HG03196 (cell line): Measurements from ENCODE around the gene RAC3.
"Not testable (repeated sequence)": the region's sequence is repeated elsewhere in the genome, so short reads cannot be mapped to it uniquely, and the experiment has no call there.

Source experiments
- ATAC-seq: cut with Tn5 transposase; IDR thresholded peaks from one replicate; pipeline ENCODE4 v1.9.1; 2021; ENCODE audit not compliant: unreplicated experiment

RAC3 gene

DNA sequence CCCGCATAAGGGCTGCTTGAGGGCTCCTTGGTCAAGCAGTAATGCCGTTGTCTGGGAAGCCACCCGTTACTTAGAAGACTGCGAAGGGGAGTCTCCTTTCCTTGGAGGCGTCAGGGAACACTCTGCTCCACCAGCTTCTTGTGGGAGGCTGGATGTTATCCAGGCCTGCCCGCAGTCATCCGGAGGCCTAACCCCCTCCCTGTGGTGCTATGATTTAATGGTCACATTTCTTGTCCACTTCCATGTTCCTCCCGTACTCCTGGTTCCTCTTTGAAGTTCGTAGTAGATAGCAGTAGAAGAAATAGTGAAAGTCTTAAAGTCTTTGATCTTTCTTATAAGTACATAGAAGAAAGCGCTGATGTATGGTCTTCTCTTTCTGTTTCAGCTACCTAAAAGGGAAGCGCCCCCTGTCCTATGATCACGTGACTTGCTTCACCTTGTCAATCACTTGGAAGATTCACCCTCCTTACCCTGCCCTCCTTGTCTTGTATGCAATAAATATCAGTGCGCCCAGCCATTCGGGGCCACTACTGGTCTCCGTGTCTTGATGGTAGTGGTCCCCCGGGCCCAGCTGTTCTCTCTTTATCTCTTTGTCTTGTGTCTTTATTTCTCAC lies 7.4 kb downstream of the RAC3 start:
- not testable (repeated sequence) for ATAC-seq

DNA sequence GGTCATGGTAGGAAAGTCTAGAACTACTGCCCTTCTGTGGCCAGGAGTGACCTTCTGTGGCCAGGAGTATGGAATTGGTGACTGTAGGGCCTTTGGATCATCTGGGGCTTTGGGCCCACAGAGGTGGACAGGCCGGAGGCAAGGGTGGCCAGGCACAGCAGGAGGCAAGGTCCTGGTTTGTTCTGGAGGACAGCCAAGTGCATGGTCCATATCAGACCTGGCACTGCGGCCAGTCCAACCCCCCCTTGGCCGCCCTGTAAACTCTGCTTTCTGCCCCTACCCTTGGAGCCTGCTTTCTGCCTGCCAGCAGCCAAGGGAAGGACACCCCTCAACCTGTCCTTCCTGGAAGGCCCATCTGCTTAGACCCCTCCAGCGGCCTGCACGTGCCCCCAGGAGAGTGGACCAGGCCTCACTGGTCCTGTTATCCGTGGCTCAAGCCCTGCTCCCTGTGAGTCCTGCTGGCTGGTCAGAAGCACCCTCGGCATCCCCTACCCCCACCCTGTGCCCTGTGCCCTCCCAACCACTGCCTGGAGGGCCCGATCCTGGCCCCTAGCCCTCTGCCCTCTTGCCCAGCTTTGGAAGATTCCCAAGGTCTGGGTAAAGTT lies 8.3 kb downstream of the RAC3 start:
- ATAC-seq = no peak

DNA sequence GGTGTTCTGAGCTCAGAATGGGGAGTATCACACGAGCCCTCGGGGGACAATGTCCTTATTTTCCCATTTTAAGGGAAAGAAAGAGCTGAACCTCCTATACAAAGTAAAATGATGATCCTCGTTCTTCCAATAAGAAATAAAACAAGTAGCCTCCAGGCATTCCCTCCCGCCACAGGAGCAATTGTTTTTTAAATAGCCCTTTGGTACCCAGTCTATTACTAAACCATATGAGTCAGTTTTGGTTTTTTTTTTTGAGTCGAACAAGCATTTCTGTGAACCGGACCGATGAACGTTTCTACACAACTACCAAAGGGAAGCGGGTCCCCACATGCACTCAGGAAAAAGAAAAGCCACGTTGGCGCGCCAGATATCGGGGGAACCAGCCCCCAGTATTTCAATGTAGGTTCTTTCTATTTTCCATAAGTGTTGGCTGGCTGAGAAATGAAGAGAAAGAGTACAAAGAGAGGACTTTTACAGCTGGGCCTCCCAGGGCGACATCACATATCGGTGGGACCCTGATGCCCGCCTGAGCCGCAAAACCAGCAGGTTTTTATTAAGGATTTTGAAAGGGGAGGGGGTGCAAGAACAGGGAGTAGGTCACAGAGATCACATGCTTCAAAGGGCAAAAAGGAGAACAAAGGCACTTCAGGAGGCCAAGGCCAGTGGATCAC lies 9.8 kb downstream of the RAC3 start:
- no peak for ATAC-seq

DNA sequence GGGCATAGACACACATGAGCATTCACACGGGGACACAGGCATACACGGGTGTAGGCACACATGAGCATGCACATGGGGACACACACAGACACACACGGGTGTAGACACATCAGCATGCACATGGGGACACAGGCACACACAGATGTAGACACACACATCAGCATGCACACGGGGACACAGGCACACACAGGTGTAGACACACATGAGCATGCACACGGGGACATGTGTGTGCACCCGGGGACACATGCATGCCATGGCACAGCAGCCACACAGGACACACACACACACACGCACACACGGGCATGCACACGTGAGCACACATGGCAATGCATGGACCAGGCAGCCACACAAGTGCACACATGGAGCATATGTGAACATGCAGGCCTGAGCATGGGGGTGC lies 11.2 kb downstream of the RAC3 start:
- no peak for ATAC-seq

DNA sequence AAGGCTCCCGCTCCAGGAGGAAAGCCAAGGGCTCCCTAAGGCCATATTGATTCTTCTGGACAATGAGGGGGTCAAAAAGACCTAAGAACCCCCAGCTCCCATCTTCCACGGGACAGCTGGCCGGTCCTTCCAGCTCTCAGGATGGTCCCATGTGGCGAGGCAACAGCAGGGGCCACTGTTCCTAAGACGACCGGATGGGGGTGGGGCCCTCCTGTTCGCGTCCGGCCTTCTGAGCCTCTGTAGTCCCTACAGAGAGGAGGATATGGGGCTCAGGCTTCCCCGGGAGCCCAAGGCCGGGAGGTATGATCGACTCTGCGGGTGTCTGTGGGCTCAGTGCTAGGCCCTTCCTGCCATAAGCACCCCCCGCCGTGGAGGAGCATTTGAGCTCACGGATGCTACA lies 12.0 kb downstream of the RAC3 start:
- no peak for ATAC-seq

DNA sequence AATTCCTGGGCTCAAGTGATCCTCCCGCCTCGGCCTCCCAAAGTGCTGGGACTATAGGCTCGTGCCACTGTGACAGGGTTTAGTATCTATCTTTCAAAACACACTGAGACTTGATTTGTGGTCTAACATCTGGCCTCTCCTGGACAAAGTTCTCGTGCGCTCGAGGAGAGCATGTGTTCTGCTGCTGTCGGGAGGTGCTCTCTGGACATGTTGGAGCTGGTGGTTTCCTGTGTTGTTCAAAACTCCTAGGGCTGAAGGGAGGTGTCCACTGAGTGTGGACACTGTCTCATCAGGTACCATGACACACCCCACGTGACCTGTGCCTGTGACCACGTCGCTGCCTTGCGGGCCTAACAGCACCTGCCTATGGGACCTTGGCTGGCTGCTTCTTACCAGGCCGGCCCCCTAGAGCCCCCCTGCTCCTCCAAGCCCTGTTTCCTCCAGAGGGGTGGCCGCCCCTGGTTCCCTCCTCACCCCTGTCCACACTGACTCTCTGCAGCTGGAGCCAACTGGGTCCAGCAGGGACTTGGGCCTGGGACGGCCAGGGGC lies 14.5 kb downstream of the RAC3 start:
- ATAC-seq = no peak

DNA sequence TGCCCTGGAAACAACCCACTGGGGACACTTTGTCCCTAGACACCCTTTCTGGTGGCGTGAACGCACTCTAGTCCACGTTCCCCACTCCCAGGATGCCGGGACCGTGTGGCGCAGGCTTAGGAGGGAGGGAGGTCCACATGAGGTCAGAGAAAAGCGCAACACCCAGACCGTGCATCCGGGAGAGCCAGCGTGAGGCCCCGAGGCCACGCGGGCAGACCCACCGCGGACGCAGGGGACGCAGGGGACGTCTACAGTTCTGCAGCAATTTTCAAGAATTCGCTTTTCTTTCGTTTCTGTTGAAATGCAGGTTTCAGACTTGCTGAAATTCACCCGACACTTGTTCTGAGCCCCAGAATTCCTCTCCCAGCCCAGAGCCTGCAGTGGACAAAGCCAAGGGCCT lies 15.4 kb downstream of the RAC3 start:
- no peak for ATAC-seq

DNA sequence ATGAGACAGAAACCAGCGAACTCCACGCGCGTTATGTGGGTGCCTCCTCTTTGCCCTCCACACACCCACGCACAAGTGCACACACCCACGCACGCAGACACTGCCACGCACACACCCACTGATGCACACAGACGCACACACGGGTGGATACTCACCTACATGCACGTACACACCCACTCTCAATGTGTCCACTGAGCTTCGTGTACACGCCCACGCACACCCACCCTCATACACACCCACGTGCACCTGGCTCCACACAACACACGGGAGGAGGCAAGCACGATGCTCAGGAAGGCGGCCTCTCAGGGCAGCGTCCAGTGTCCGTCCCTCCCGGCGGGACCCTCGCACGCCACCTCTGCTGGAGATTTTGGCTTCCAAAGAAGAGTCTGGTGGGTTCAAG lies 15.9 kb downstream of the RAC3 start:
- no peak for ATAC-seq

DNA sequence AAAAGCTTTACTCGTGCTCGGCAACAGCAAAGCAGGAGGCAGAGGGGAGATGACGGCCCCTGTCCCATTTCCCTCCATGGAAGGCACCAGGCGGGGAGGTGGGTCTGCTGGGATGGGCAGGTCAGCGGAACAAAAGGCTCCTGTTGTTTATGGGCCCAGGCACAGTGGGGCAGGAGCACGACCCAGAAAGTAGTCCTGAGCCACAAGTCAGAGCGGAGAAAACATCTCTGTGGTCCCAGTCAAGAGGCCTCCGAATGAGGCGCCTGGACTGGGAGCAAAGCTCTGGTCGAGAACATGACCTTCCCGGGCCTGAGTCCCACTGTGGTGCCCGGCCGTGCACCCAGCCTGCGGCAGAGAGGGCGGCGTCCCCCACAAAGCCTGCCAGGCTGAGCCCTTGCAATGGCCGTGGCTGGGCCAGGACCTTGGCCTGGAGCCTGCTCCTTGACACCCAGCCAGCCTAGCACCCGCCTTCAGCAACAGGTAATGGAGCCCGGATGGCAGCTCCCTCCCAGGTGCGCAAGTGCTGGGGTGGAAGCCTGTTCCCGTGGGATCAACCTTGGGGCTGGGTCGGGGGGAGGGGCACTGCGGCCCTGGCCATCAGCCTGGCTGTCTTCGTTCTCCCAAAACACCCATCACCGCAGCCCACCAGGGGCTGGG lies 16.6 kb downstream of the RAC3 start:
- no peak for ATAC-seq

DNA sequence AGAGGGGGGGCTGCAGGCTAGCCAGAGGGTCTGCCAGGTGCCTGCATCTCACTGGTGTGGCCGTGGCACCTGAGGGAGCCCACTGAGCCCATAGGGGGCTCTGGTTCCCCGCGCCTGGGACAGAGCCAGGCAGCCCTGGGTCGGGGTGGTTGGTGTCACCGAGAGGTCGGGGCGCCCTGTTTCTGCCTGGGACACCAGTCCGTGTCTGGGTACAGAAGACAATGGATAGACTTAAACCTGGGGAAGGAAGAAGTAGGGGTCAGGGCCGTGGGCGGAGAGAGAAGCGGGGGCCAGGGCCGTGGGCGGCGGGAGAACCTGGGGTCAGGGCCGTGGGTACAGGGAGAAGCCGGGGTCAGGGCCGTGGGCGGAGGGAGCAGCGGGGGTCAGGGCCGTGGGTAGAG lies 17.1 kb downstream of the RAC3 start:
- no peak for ATAC-seq

DNA sequence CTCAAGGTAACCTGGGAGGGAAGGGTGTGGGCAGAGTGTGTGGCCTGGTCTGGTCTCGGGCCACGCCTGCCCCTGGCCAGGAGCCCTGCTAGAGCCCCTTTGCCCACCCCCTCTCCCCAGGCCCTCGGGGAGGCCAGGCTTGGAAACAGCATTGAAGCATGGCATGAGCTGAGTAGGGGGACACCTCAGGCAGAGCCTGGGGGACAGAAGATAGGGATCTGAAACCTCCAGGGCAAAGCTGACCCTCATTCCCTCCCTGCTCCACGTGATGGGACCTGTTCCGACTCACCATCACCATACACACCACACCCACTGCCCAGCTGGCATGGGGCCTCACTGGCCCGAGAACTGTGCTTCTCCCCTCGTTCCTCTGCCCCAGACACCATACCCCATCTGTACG lies 17.6 kb downstream of the RAC3 start:
- ATAC-seq = no peak

DNA sequence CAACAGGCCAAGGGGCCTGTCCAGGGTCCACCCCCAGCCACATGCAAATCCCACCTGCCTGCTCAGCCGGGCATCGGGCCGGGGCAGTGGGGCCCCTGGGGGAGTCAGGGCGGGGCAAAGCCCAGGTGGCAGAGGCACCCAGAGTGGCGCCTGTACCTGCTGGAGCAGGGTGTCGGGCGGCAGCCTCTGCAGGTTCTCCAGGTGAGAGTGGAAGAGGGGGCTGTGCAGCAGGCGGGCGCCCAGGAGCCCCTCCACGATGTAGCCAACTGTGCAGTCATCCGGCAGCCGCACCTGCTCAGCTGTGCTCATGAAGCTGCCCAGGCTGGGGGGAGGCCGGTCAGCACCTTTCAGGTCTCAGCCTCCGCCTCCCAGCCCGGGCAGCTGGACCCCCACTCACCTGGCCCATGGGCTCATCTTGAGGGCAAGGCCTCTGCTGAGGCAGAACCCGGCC lies 18.1 kb downstream of the RAC3 start:
- no peak for ATAC-seq

DNA sequence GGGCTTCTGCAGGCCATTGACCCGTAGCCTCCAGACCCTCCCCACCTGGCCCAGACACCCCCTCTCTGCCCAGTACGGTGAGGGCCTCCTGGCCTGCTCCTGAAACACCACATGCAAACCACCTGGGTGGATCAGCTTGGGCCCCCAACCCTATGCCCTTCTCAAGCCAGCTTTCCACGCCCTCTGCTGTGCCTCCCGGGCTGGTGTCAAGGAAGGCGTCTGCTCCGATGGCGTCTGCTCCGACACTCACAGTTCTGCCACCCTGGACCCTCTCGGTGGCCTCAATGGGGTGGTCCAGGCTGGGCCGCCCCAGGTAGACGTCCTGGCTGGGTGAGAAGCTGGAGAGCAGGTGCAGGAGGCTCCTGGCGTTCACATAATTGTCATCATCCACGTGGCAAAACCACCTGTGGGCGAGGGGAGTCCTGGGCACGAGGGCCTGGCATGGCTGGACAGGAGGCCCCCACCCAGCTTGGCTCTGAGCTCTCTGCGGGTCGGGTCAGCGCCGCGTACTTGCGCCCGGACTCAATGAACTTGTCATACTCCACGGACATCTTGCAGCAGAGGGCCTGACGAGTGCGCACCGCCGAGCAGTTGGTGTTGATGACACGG lies 18.8 kb downstream of the RAC3 start:
- no peak for ATAC-seq

DNA sequence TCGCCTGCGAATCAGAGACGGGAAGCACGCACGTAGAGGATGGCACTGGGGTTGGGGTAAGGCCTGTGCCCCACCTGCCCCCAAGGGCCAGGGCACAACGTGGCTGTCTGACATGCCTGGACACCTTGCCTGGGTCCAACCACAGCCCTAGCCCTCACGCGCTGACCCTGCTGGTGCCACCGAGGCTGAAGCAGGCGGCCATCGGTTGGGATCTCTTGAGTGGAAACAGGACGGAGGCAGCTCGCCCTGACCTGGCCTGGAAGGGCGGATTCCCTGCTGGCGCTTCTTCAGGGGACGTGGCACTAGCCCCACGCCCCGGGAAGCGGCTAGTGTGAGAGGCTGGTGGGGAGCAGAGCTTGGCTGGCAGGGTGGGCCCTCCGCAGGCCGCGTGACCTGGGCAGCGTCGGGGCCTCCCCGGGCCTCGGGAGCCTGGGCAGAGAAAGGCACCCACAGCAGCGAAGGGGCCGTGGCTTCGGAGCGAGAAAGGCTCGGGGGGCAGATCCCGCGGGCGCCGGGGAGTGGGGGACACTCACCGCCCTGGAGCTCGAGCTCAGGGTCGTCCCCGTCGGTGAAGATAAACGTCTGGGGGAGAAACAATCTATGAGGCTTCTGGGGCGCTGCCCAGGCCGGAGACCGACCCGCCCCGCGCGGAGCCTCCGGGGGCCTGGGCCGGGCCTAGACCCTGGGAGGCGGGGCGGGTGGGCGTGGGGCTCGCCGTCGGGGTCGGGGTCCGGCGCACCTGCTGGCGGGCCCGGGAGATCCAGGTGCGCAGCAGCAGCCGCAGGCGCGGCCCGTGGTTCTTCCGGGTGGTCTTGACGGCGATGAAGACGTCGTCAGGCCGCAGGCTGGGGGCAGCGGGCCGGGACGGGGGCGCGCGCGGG lies 19.5 kb downstream of the RAC3 start:
- no peak for ATAC-seq

DNA sequence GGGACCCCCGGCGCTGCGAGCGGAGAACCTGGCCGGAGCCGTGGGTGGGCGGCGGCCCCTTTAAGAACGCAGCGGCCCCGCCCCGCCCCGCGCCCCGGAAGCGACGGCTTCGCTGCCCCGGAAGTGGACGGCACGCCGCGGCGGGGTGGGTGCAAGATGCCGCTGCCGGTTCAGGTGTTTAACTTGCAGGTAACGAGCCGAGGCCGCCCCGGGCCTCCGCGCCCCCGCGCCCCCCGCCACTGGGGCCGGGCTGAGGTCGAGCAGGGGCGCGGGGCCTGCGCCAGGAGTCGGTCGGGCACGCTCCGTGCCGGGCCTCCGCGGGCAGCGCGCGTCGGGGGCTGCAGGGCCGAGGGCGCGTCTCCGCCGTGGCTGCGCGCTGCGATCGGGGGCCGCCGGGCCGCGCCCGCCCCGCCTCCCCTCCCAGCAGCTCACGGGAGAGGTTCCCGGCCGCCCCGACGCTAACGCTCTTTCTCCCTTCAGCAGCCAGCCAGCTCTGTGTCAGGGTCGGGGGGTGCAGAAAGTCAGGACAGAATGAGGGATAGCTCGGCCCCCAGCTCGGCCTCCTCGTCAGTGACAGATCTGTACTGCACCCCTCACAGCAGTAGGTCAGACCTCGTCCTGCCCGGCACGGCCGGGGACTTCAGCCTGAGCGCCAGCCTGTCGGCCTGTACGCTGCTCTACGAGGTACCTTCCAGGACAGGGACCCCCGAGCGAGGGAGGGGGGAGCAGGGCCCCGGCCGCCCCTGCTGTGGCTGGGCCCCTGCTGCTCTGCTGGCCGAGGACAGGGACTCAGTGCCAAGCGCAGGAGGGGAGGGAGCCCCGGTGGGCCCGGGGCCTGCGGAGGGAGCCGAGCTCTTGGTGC lies 20.5 kb downstream of the RAC3 start, which contains the start of the genes GPS1 and RFNG:
Gene GPS1 (plus strand): TSS at position 123 of the 862 bp plus-strand sequence. CDS start 34 bp downstream, at position 157.
Gene RFNG (minus strand): TSS at position 36 of the 862 bp plus-strand sequence. CDS start 45 bp downstream, outside the sequence.
- peak; percentile 45 for ATAC-seq

DNA sequence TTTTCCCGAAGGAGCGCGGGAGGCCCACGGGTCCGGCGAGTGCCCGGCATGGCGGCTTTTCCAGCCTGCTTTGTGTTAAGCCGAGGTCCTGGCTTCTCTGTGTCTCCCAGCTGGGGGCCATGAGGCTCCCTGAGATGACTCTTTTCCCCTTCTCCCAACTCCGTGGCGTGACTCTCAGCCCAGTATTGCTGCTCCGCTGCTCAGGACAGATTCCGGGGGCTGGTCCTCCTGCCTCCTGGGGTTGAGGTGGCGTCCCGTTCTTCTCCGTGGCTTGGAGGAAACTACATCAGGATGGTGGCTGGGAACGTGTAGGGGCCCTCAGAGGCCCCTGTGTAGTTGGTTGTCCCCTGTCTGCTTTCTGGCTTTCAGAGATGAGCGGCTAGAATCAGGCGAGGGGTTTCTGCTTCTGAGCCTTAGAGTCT lies 21.2 kb downstream of the RAC3 start:
- ATAC-seq = no peak

DNA sequence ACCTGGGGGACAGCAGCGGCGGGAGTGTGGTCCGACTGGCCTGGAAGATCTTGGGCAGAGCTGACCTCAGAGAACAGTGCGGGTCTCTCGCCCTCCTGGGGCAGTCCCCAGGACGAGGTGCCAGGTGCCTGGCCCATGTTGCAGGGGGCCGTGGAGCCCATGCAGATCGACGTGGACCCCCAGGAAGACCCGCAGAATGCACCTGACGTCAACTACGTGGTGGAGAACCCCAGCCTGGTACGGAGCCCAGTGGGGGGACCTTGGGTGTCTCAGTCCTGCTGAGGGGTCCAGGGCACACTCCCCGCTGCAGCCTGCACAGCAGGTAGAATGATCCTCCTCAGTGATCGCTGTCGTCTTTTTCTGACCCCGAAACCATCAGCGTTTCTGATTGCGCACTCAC lies 21.7 kb downstream of the RAC3 start:
- ATAC-seq = no peak

DNA sequence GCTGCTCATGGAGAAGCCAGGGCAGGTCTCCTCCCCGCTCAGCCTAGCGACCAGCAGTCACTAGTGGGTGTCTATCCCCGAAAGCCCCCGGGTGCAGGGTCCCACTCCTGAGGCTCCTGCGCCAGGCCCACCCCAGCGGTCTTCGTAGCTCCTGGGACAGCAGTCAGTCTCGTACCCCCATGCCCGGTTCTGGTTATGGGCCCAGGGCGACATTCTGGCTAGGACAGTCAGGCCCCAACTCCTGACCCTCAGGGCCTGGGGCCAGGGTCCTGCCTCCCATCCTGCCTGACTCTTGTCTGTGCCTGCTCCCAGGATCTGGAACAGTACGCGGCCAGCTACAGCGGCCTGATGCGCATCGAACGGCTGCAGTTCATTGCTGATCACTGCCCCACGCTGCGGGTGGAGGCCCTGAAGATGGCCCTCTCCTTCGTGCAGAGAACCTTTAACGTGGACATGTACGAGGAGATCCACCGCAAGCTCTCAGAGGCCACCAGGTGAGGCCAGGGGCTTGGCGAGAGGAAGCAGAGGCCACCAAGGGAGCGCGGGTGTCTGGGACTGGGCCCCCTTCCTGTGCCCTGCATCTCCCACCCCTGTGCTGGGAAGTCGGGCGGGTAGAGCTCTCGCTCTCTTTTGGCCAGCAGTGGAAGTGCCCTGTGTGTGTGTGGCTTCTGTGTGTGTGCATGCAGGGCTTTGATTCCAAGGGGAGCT lies 22.2 kb downstream of the RAC3 start:
- ATAC-seq = no peak
